IMR-90 (cell line): ENCODE results near the gene CFAP58. TPM values are rescaled to one million over a fixed set of nuclear protein-coding genes. Genes with fewer than 3 reads are reported as not detected.

Experiments used
- ATAC-seq: fragments of 200-7000 bp; cut with Tn5 transposase; 2 replicates; pipeline ENCODE4 v1.9.1; 2020; ENCODE audit warnings: low read depth, mild to moderate bottlenecking, moderate library complexity
- BruUV-seq: library from RNA; stranded (reverse); fragments of 400-500 nt; replicated peaks from 2 replicates; lab custom pipeline; 2021; lab: Mats Ljungman, UMichigan
- CTCF ChIA-PET: fragments of 300-600 bp; formaldehyde crosslinking; extraction: SDS; loops from one replicate; lab custom pipeline; 2021; ENCODE audit warnings: antibody characterized with exemption; lab: Yijun Ruan, JAX
- POLR2A ChIA-PET: fragments of 300-600 bp; sonication (Branson Sonifier 250); formaldehyde crosslinking; loops from one replicate; lab custom pipeline; 2022; ENCODE audit warnings: antibody characterized with exemption; ENCODE audit not compliant: unreplicated experiment; lab: Charles Lee
- DNase-seq: peaks from one replicate; pipeline ENCODE4 v3.0.0; 2013
- H2AFZ ChIP-seq: replicated peaks from 2 replicates; pipeline ENCODE3; 2013; ENCODE audit warnings: low read length, mild to moderate bottlenecking; ENCODE audit not compliant: poor library complexity
- H2AK5ac ChIP-seq: 2 replicates; pipeline ENCODE4 v1.6.1; 2013; ENCODE audit warnings: low read depth, low read length, inconsistent platforms
- H2AK9ac ChIP-seq: replicated peaks from 2 replicates; pipeline ENCODE3; 2013; ENCODE audit warnings: mild to moderate bottlenecking, low read depth, low read length, moderate library complexity; ENCODE audit not compliant: poor library complexity
- H2BK120ac ChIP-seq: 2 replicates; pipeline ENCODE4 v1.6.1; 2013; ENCODE audit warnings: low read depth, low read length, inconsistent platforms
- H2BK15ac ChIP-seq: 3 replicates; pipeline ENCODE4 v1.6.1; 2013; ENCODE audit warnings: low read depth, low read length, inconsistent platforms
- H2BK20ac ChIP-seq: 2 replicates; pipeline ENCODE4 v1.6.1; 2013; ENCODE audit warnings: low read depth, mild to moderate bottlenecking, inconsistent platforms, low read length, moderate library complexity
- H2BK5ac ChIP-seq: 2 replicates; pipeline ENCODE4 v1.6.1; 2013; ENCODE audit warnings: mild to moderate bottlenecking, low read depth, low read length, inconsistent platforms; ENCODE audit not compliant: poor library complexity, severe bottlenecking
- H3K14ac ChIP-seq: replicated peaks from 2 replicates; pipeline ENCODE4 v1.6.1; 2013; ENCODE audit warnings: low read depth, low read length, inconsistent platforms
- H3K18ac ChIP-seq: 2 replicates; pipeline ENCODE4 v1.6.1; 2013; ENCODE audit warnings: low read depth, low read length, control low read depth
- H3K23ac ChIP-seq: 2 replicates; pipeline ENCODE4 v1.6.1; 2013; ENCODE audit warnings: low read depth, low read length, inconsistent platforms
- H3K27ac ChIP-seq: 2 replicates; pipeline ENCODE4 v1.5.1; 2013; ENCODE audit warnings: mild to moderate bottlenecking, control low read depth, low read length; ENCODE audit not compliant: insufficient read depth
- H3K27me3 ChIP-seq: 2 replicates; pipeline ENCODE4 v1.6.1; 2013; ENCODE audit warnings: low read length; ENCODE audit not compliant: control insufficient read depth, insufficient read depth
- H3K36me3 ChIP-seq: 2 replicates; pipeline ENCODE4 v1.6.1; 2013; ENCODE audit warnings: low read length, mixed read lengths; ENCODE audit not compliant: control insufficient read depth, insufficient read depth
- H3K4ac ChIP-seq: 2 replicates; pipeline ENCODE4 v1.6.1; 2013; ENCODE audit warnings: low read depth, low read length, inconsistent platforms
- H3K4me1 ChIP-seq: 2 replicates; pipeline ENCODE4 v1.6.1; 2013; ENCODE audit warnings: low read length, mixed read lengths; ENCODE audit not compliant: control insufficient read depth, insufficient read depth
- H3K4me2 ChIP-seq: 2 replicates; pipeline ENCODE4 v1.6.1; 2013; ENCODE audit warnings: low read depth, mild to moderate bottlenecking, control low read depth, low read length, moderate library complexity
- H3K4me3 ChIP-seq: 2 replicates; pipeline ENCODE4 v1.5.1; 2013; ENCODE audit warnings: low read depth, mild to moderate bottlenecking, control low read depth, low read length, moderate library complexity; ENCODE audit not compliant: insufficient read depth
- H3K56ac ChIP-seq: 2 replicates; pipeline ENCODE4 v1.6.1; 2013; ENCODE audit warnings: low read length, inconsistent platforms; ENCODE audit not compliant: insufficient read depth; ENCODE audit errors: extremely low read depth
- H3K79me1 ChIP-seq, 2 experiments: 2 replicates each; pipeline ENCODE4 v1.6.1; 2013; ENCODE audit warnings: low read length in 2 of 2, inconsistent platforms in 1 of 2, low read depth in 1 of 2
- H3K9ac ChIP-seq: 2 replicates; pipeline ENCODE4 v1.6.1; 2013; ENCODE audit warnings: low read depth, low read length, control low read depth
- H3K9me1 ChIP-seq: 2 replicates; pipeline ENCODE4 v1.6.1; 2013; ENCODE audit warnings: low read length, inconsistent platforms; ENCODE audit not compliant: insufficient read depth
- H3K9me3 ChIP-seq: 2 replicates; pipeline ENCODE4 v1.6.1; 2013; ENCODE audit warnings: low read length; ENCODE audit not compliant: control insufficient read depth, insufficient read depth
- H4K20me1 ChIP-seq: 2 replicates; pipeline ENCODE4 v1.6.1; 2013; ENCODE audit warnings: low read length, inconsistent platforms; ENCODE audit not compliant: insufficient read depth
- H4K5ac ChIP-seq: 2 replicates; pipeline ENCODE4 v1.6.1; 2013; ENCODE audit warnings: mild to moderate bottlenecking, low read depth, low read length, control low read depth
- H4K8ac ChIP-seq, 2 experiments: 2 replicates each; pipeline ENCODE4 v1.6.1; 2013; ENCODE audit warnings: low read depth in 2 of 2, low read length in 2 of 2, control low read depth in 1 of 2, inconsistent platforms in 1 of 2
- H4K91ac ChIP-seq: 2 replicates; pipeline ENCODE4 v1.6.1; 2013; ENCODE audit warnings: low read depth, low read length, inconsistent platforms; ENCODE audit not compliant: insufficient read depth
- BHLHE40 ChIP-seq: fragments of 150-350 bp; IDR thresholded peaks from 2 replicates; pipeline ENCODE4 v1.6.1; 2016; ENCODE audit warnings: mild to moderate bottlenecking, low read depth, low read length
- CEBPB ChIP-seq: IDR thresholded peaks from 2 replicates; pipeline ENCODE4 v1.6.1; 2012; ENCODE audit warnings: low read depth, low read length, improper control_type of control experiment
- MAZ ChIP-seq: IDR thresholded peaks from 2 replicates; pipeline ENCODE4 v1.6.1; 2012; ENCODE audit warnings: low read depth, mild to moderate bottlenecking, low read length, improper control_type of control experiment, moderate library complexity, borderline replicate concordance
- POLR2A ChIP-seq: IDR thresholded peaks from 2 replicates; pipeline ENCODE4 v1.6.1; 2012; ENCODE audit warnings: mild to moderate bottlenecking, low read depth, low read length
- WGBS, 2 experiments: methylation state at CpG; one replicate each; pipeline versions ENCODE4 v1.1.5 to v1.1.7; 2013; ENCODE audit warnings: missing lambda C conversion rate in 2 of 2; ENCODE audit not compliant: insufficient read length in 1 of 2; ENCODE audit errors: extremely low coverage in 2 of 2; 5-methylcytosine and 5-hydroxymethylcytosine counted together
- dilution Hi-C: fragments of 300-500 bp; cut with HindIII; formaldehyde crosslinking; loops from one replicate; pipeline ENCODE4 v1.14.3; 2018; ENCODE audit warnings: low sequenced_read_pairs; ENCODE audit not compliant: unreplicated experiment
- in situ Hi-C: fragments of 300-500 bp; cut with MboI; formaldehyde crosslinking; loops from 3 replicates; pipeline ENCODE4 v1.14.3; 2019; ENCODE audit warnings: low sequenced_read_pairs, inconsistent platforms, mixed read lengths
- intact Hi-C: fragments of 100-400 bp; cut with micrococcal nuclease; formaldehyde crosslinking; loops from 2 replicates; pipeline ENCODE4 v1.10.0; 2022
- polyA plus RNA-seq, 3 experiments: library from polyadenylated mRNA; depleted of rRNA; stranded (reverse); fragments of >200 nt; gene quantifications; 2 replicates each; pipeline ENCODE4 v1.2.3, GENCODE V29; 2012; ENCODE audit warnings: low replicate concordance in 1 of 3
- total RNA-seq: library from RNA; depleted of rRNA; stranded (reverse); fragments of >200 nt; gene quantifications from 2 replicates; pipeline ENCODE4 v1.2.3, GENCODE V29; 2012

CFAP58 gene
- total and polyA plus RNA-seq, 2 of the 4 experiments (the other 2 are of a cell fraction) = 0.36 to 0.72 TPM

DNA sequence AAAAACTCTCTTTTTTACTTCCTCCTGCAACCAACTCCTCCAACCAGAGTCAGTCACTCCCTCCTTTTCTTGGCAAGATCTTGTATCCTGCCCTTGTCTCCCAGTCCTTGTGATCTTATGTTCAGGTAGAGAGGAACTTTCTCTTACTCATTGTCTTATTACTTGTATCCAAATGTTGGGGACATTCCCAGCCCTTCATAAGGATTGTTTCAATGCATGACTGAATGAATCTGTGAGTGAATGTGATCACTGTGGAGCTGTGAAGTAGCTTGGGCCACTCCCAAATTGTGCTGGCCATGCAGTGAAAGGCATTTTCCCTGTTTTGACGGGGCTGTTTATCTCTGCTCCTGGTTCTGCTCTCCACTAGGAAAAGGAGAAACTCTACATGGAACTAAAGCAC lies 93.7 kb downstream of the CFAP58 start:
- TF ChIP-seq MAZ = no peak
- no peak for TF ChIP-seq CEBPB
- no peak for TF ChIP-seq BHLHE40
- TF ChIP-seq POLR2A = no peak
- H3K27me3 ChIP-seq = no peaks in the 10 kb centered on the region
- H3K18ac ChIP-seq = no peak overlapping the region
- H3K9me3 ChIP-seq = no peaks in the 10 kb centered on the region
- H2AK5ac ChIP-seq = no peak overlapping the region
- H4K91ac ChIP-seq = no peak overlapping the region
- POLR2A ChIA-PET = no interaction called here
- H3K4me1 ChIP-seq = peaks cover 2% of the 10 kb centered on the region; the same call in 1 of the 2 replicates
- H3K4me3 ChIP-seq = no peak overlapping the region
- H2BK15ac ChIP-seq = no peak overlapping the region
- H4K8ac ChIP-seq = no peak overlapping the region
- no peak overlapping the region for H2AK9ac ChIP-seq
- ATAC-seq = no peak
- no TSS peak for BruUV-seq
- H3K27ac ChIP-seq = no peak overlapping the region
- no peak overlapping the region for H2AFZ ChIP-seq
- H3K4me2 ChIP-seq = no peak overlapping the region
- H3K23ac ChIP-seq = no peak overlapping the region
- H2BK120ac ChIP-seq = no peak overlapping the region
- H4K5ac ChIP-seq = no peak overlapping the region
- dilution Hi-C loops = no loop called here
- H2BK5ac ChIP-seq = no peak overlapping the region
- no peak for DNase-seq
- H3K14ac ChIP-seq = no peak overlapping the region
- H3K36me3 ChIP-seq = no peaks in the 10 kb centered on the region
- CTCF ChIA-PET = no interaction called here
- no peaks in the 10 kb centered on the region for H3K79me1 ChIP-seq
- WGBS, 2 experiments = no CpG with 5 or more reads among the region's 1 CpG
- H3K9ac ChIP-seq = no peak overlapping the region
- H4K20me1 ChIP-seq = no peaks in the 10 kb centered on the region
- no peak overlapping the region for H3K4ac ChIP-seq
- intact Hi-C loops = no loop called here
- no peak overlapping the region for H2BK20ac ChIP-seq
- no peaks in the 10 kb centered on the region for H3K9me1 ChIP-seq
- H3K56ac ChIP-seq = no peak overlapping the region
- in situ Hi-C loops = no loop called here
